K562 (cell line): ENCODE measurements around the gene NKIRAS1. TPM values are rescaled to one million over a fixed set of nuclear protein-coding genes. Genes with fewer than 3 reads are reported as not detected.

Source experiments
- ATAC-seq: fragments of 200-7000 bp; cut with Tn5 transposase; 3 replicates; pipeline ENCODE4 v1.9.1; 2020; ENCODE audit warnings: moderate library complexity
- BruUV-seq: library from RNA; stranded (reverse); fragments of 400-500 nt; replicated peaks from 2 replicates; lab custom pipeline; 2021; lab: Mats Ljungman, UMichigan
- CTCF ChIA-PET: fragments of 300-600 bp; formaldehyde crosslinking; extraction: SDS; loops from one replicate; lab custom pipeline; 2021; ENCODE audit warnings: low intra/inter-chr PET ratio; lab: Yijun Ruan, JAX
- POLR2A ChIA-PET: fragments of 300-600, 350-650 bp; sonication (Branson Sonifier 250); formaldehyde crosslinking; extraction: SDS; loops from one replicate; lab custom pipeline; 2021; ENCODE audit warnings: antibody characterized with exemption, inconsistent platforms; lab: Yijun Ruan, JAX
- DNase-seq, 4 experiments: peaks; one replicate each; pipeline versions ENCODE4 v3.0.0 to v3.0.0-alpha.2; 2011 to 2018; ENCODE audit warnings: low spot score in 3 of 4, mixed read lengths in 3 of 4; ENCODE audit errors: extremely low read depth in 1 of 4
- FAIRE-seq: peaks from 2 replicates; lab custom pipeline; 2011; peaks lifted over from hg19 to GRCh38; lab: Jason Lieb, UNC
- H2AFZ ChIP-seq: 2 replicates; pipeline ENCODE4 v1.6.0; 2011; ENCODE audit warnings: low read depth, low read length, control low read depth, inconsistent platforms
- H3K27ac ChIP-seq: fragments of 200-600 bp; 3 replicates; pipeline ENCODE4 v1.8.0; 2011; ENCODE audit warnings: low read depth, mild to moderate bottlenecking, control low read depth, inconsistent platforms, low read length, moderate library complexity, mixed read lengths; ENCODE audit errors: extremely low read depth
- H3K27me3 ChIP-seq, 2 experiments: fragments of 300-600 bp in 1 of 2; 2 replicates in 1 of 2; 3 replicates in 1 of 2; pipeline versions ENCODE4 v1.6.0 to v1.8.0; 2011; ENCODE audit warnings: inconsistent platforms in 2 of 2, low read length in 2 of 2, mild to moderate bottlenecking in 1 of 2, mixed read lengths in 1 of 2, moderate library complexity in 1 of 2; ENCODE audit not compliant: control insufficient read depth in 2 of 2, insufficient read depth in 2 of 2
- H3K36me3 ChIP-seq: fragments of 300-600 bp; 3 replicates; pipeline ENCODE4 v1.8.0; 2011; ENCODE audit warnings: mild to moderate bottlenecking, low read length, inconsistent platforms; ENCODE audit not compliant: control insufficient read depth, insufficient read depth
- H3K4me1 ChIP-seq, 2 experiments: fragments of 200-600 bp in 1 of 2; replicated peaks in 1 of 2; 2 replicates in 1 of 2; 3 replicates in 1 of 2; pipeline versions ENCODE4 v1.5.1 to v1.8.0; 2011; ENCODE audit warnings: inconsistent platforms in 2 of 2, low read length in 2 of 2, mild to moderate bottlenecking in 1 of 2, mixed read lengths in 1 of 2, moderate library complexity in 1 of 2; ENCODE audit not compliant: control insufficient read depth in 2 of 2, insufficient read depth in 2 of 2
- H3K4me2 ChIP-seq: 2 replicates; pipeline ENCODE4 v1.6.1; 2011; ENCODE audit warnings: low read length, control low read depth, inconsistent platforms, mixed read lengths; ENCODE audit not compliant: insufficient read depth
- H3K4me3 ChIP-seq: fragments of 200-600 bp; sonication (generic), shearing (Covaris generic); 2 replicates; pipeline ENCODE4 v1.5.1; 2016; ENCODE audit warnings: control low read depth, inconsistent platforms
- H3K79me2 ChIP-seq: fragments of 200-600 bp; 3 replicates; pipeline ENCODE4 v1.8.0; 2011; ENCODE audit warnings: low read length, inconsistent platforms; ENCODE audit not compliant: control insufficient read depth, insufficient read depth
- H3K9ac ChIP-seq, 2 experiments: 2 replicates each; pipeline versions ENCODE4 v1.6.0 to v1.6.1; 2011; ENCODE audit warnings: low read depth in 2 of 2, low read length in 2 of 2, control low read depth in 1 of 2, inconsistent platforms in 1 of 2, mild to moderate bottlenecking in 1 of 2, mixed read lengths in 1 of 2; ENCODE audit not compliant: insufficient read depth in 1 of 2
- H3K9me1 ChIP-seq: one replicate; pipeline ENCODE4 v1.6.0; 2011; ENCODE audit warnings: inconsistent platforms, mild to moderate bottlenecking, low read length, moderate library complexity; ENCODE audit not compliant: control insufficient read depth, insufficient read depth
- H3K9me3 ChIP-seq: replicated peaks from 2 replicates; pipeline ENCODE4 v1.5.1; 2011; ENCODE audit warnings: low read depth, low read length, inconsistent platforms; ENCODE audit not compliant: control insufficient read depth, insufficient read depth
- H4K20me1 ChIP-seq: replicated peaks from 2 replicates; pipeline ENCODE4 v1.6.1; 2011; ENCODE audit warnings: low read length, inconsistent platforms, mixed read lengths; ENCODE audit not compliant: control insufficient read depth, insufficient read depth
- BCL6 ChIP-seq: fragments of 250-450 bp; sonication (Bioruptor Pico); IDR thresholded peaks from 2 replicates; pipeline ENCODE4 v1.4.0; 2020
- HDAC8 ChIP-seq: fragments of 450-650 bp; IDR thresholded peaks from 2 replicates; pipeline ENCODE4 v1.6.1; 2016; ENCODE audit warnings: mild to moderate bottlenecking, missing genetic modification characterization, moderate library complexity, missing compliant biosample characterization
- ILF3 ChIP-seq: fragments of 450-650 bp; IDR thresholded peaks from 2 replicates; pipeline ENCODE4 v1.6.1; 2018; ENCODE audit warnings: antibody characterized with exemption, mild to moderate bottlenecking, moderate library complexity, borderline replicate concordance
- L3MBTL2 ChIP-seq: fragments of 450-650 bp; IDR thresholded peaks from 2 replicates; pipeline ENCODE4 v1.6.1; 2016; ENCODE audit warnings: mild to moderate bottlenecking, moderate library complexity
- PHF20 ChIP-seq: fragments of 450-650 bp; IDR thresholded peaks from 2 replicates; pipeline ENCODE4 v1.6.1; 2018; ENCODE audit not compliant: partially characterized antibody
- PHF8 ChIP-seq: fragments of 200-600 bp; sonication (generic); IDR thresholded peaks from 2 replicates; pipeline ENCODE4 v1.6.1; 2012; ENCODE audit warnings: mixed run types, mild to moderate bottlenecking, inconsistent platforms, low read length, moderate library complexity, borderline replicate concordance
- SOX6 ChIP-seq: fragments of 450-650 bp; IDR thresholded peaks from 2 replicates; pipeline ENCODE4 v1.6.1; 2014; ENCODE audit warnings: mild to moderate bottlenecking
- TGIF2 ChIP-seq: sonication (generic); formaldehyde crosslinking; IDR thresholded peaks from 2 replicates; pipeline ENCODE4 v1.8.1; 2022; ENCODE audit warnings: mild to moderate bottlenecking, missing genetic modification reagents, moderate library complexity
- XRCC4 ChIP-seq: IDR thresholded peaks from one replicate; pipeline ENCODE4 v1.6.1; 2011; ENCODE audit not compliant: insufficient read depth, insufficient read length; ENCODE audit errors: extremely low read depth
- ZNF174 ChIP-seq: fragments of 250-450 bp; sonication (Bioruptor Pico); IDR thresholded peaks from 2 replicates; pipeline ENCODE4 v1.4.0; 2020; ENCODE audit warnings: mild to moderate bottlenecking
- ZNF57 ChIP-seq: fragments of 450-650 bp; formaldehyde crosslinking; IDR thresholded peaks from 2 replicates; pipeline ENCODE4 v1.4.0; 2020; ENCODE audit warnings: mild to moderate bottlenecking, moderate library complexity
- ZNF830 ChIP-seq: fragments of 250-450 bp; sonication (Bioruptor Pico); IDR thresholded peaks from 2 replicates; pipeline ENCODE4 v1.5.0; 2021; ENCODE audit warnings: mild to moderate bottlenecking
- WGBS: fragments of 100-300 bp; shearing (Covaris generic); methylation state at CpG from one replicate; pipeline ENCODE4 v1.1.6; 2016; ENCODE audit warnings: low coverage, mixed read lengths; ENCODE audit not compliant: insufficient coverage; ENCODE audit errors: missing lambda C conversion rate; 5-methylcytosine and 5-hydroxymethylcytosine counted together
- in situ Hi-C: fragments of 300-500 bp; cut with MboI; formaldehyde crosslinking; loops from 4 replicates; pipeline ENCODE4 v1.15.0; 2018; ENCODE audit warnings: inconsistent platforms, mixed read lengths
- intact Hi-C: fragments of 100-400 bp; cut with micrococcal nuclease; formaldehyde crosslinking; loops from 2 replicates; pipeline ENCODE4 v1.14.2; 2022
- polyA plus RNA-seq, 8 experiments: library from polyadenylated mRNA; depleted of rRNA in 4 of 8; stranded (reverse) in 5 of 8; unstranded in 3 of 8; fragments of >200 nt; fragmentation: Nextera tagmentation in 2 of 8; fragmentation: Illumina TruSeq in 1 of 8; extraction: Ambion mirVana in 2 of 8; extraction: Trizol in 1 of 8; gene quantifications; 2 replicates each; pipeline versions ENCODE4 v1.2.1 to v1.2.3, GENCODE V29; 2011 to 2014; ENCODE audit warnings: inconsistent platforms in 1 of 8, missing spikeins in 1 of 8
- total RNA-seq, 7 experiments: library from RNA; depleted of rRNA in 6 of 7; stranded (reverse); fragments of >200 nt in 6 of 7; fragmentation: Illumina TruSeq in 2 of 7; extraction: Trizol in 2 of 7; gene quantifications; 2 replicates each; pipeline versions ENCODE4 v1.2.1 to v1.2.3, GENCODE V29; 2011 to 2021; ENCODE audit warnings: low replicate concordance in 1 of 7
- TF ChIP-seq, protein P1 (sequence below): fragments of 450-650 bp; formaldehyde crosslinking; IDR thresholded peaks from 2 replicates; pipeline ENCODE4 v1.4.0; 2020; ENCODE audit warnings: mild to moderate bottlenecking, moderate library complexity
- TF ChIP-seq, protein P2 (sequence below), 2 experiments: fragments of 450-650 bp in 1 of 2; IDR thresholded peaks; 2 replicates each; pipeline ENCODE4 v1.6.1; 2011 to 2017; ENCODE audit warnings: low read depth in 2 of 2, antibody characterized with exemption in 1 of 2, borderline replicate concordance in 1 of 2, low read length in 1 of 2, mild to moderate bottlenecking in 1 of 2, mixed read lengths in 1 of 2; ENCODE audit not compliant: control insufficient read depth in 1 of 2
- TF ChIP-seq, protein P3 (sequence below): fragments of 250-450 bp; sonication (Bioruptor Pico); IDR thresholded peaks from 2 replicates; pipeline ENCODE4 v1.4.0; 2020; ENCODE audit warnings: mild to moderate bottlenecking
- TF ChIP-seq, protein P4 (sequence below): fragments of 200-800 bp; sonication (Bioruptor generic); IDR thresholded peaks from 2 replicates; pipeline ENCODE4 v1.6.1; 2017; ENCODE audit warnings: missing genetic modification characterization, missing compliant biosample characterization

NKIRAS1 gene
- total and polyA plus RNA-seq, 9 of the 15 experiments (the other 6 are each of a cell fraction or from before 2014, with no cell fraction given), result 5.1 to 10.3 (median 6.3) TPM

DNA sequence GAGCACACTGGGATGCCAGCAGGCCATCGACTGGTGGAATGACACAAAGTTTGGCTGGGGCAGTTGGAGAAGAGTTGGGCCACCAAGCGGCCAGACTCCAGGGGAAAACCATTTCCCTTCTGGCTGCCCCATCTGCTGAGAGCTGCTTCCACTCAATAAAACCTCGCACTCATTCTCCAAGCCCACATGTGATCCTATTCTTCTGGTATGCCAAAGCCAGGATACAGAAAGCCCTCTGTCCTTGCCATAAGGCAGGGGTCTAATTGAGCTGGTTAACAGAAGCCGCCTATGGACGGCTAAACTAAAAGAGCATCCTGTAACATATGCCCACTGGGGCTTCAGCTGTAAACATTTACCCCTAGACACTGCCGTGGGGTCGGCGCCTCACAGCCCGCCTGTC lies 55.1 kb downstream of the NKIRAS1 start:
- no peak for ATAC-seq
- Histone ChIP-seq H3K9me3 (no peaks in the 10 kb centered on the region), H3K27ac (no peak overlapping the region), H3K79me2 (peaks cover 56% of the 10 kb centered on the region), H3K9me1 (no peaks in the 10 kb centered on the region), H3K9ac (no peak overlapping the region), H3K4me3 (no peak overlapping the region), H3K27me3 (no peaks in the 10 kb centered on the region), H2AFZ (no peak overlapping the region), H4K20me1 (peaks cover 18% of the 10 kb centered on the region), H3K36me3 (peaks cover 18% of the 10 kb centered on the region; the same call in 1 of the 3 replicates), H3K4me2 (no peak overlapping the region), H3K4me1 (no peaks in the 10 kb centered on the region; a peak in 1 of 5 replicates)
- CTCF ChIA-PET, result no interaction called here
- no TSS peak for BruUV-seq
- POLR2A ChIA-PET, result interaction anchor here (0.7 to 1.0 kb wide), 2 partner anchors 20 to 23 kb away, joined by 3 read pairs; no protein-coding TSS in a partner anchor
- FAIRE-seq, result no peak
- intact Hi-C loops, result no loop called here
- DNase-seq, result no peak
- in situ Hi-C loops, result no loop called here
- WGBS, result 95% methylated on average over 9 of the region's 9 CpGs
- TF ChIP-seq ZNF830 (CRISPR knock-in tag), result no peak
- no peak for TF ChIP-seq ZNF57 (CRISPR knock-in tag)
- no peak for TF ChIP-seq HDAC8
- no peak for TF ChIP-seq L3MBTL2
- no peak for TF ChIP-seq BCL6
- no peak for TF ChIP-seq PHF8
- no peak for TF ChIP-seq SOX6
- TF ChIP-seq, protein P1, sequence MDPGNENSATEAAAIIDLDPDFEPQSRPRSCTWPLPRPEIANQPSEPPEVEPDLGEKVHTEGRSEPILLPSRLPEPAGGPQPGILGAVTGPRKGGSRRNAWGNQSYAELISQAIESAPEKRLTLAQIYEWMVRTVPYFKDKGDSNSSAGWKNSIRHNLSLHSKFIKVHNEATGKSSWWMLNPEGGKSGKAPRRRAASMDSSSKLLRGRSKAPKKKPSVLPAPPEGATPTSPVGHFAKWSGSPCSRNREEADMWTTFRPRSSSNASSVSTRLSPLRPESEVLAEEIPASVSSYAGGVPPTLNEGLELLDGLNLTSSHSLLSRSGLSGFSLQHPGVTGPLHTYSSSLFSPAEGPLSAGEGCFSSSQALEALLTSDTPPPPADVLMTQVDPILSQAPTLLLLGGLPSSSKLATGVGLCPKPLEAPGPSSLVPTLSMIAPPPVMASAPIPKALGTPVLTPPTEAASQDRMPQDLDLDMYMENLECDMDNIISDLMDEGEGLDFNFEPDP (CRISPR knock-in tag), result no peak
- TF ChIP-seq, protein P2, sequence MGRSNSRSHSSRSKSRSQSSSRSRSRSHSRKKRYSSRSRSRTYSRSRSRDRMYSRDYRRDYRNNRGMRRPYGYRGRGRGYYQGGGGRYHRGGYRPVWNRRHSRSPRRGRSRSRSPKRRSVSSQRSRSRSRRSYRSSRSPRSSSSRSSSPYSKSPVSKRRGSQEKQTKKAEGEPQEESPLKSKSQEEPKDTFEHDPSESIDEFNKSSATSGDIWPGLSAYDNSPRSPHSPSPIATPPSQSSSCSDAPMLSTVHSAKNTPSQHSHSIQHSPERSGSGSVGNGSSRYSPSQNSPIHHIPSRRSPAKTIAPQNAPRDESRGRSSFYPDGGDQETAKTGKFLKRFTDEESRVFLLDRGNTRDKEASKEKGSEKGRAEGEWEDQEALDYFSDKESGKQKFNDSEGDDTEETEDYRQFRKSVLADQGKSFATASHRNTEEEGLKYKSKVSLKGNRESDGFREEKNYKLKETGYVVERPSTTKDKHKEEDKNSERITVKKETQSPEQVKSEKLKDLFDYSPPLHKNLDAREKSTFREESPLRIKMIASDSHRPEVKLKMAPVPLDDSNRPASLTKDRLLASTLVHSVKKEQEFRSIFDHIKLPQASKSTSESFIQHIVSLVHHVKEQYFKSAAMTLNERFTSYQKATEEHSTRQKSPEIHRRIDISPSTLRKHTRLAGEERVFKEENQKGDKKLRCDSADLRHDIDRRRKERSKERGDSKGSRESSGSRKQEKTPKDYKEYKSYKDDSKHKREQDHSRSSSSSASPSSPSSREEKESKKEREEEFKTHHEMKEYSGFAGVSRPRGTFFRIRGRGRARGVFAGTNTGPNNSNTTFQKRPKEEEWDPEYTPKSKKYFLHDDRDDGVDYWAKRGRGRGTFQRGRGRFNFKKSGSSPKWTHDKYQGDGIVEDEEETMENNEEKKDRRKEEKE (IDR thresholded peaks at IDR 0.05; ENCODE audit: borderline replicate concordance in 1 of 2, control insufficient read depth in 1 of 2, low read depth in 2 of 2, low read length in 1 of 2), result no peak
- no peak for TF ChIP-seq ILF3
- TF ChIP-seq TGIF2 (CRISPR knock-in tag), result no peak
- TF ChIP-seq, protein P3, sequence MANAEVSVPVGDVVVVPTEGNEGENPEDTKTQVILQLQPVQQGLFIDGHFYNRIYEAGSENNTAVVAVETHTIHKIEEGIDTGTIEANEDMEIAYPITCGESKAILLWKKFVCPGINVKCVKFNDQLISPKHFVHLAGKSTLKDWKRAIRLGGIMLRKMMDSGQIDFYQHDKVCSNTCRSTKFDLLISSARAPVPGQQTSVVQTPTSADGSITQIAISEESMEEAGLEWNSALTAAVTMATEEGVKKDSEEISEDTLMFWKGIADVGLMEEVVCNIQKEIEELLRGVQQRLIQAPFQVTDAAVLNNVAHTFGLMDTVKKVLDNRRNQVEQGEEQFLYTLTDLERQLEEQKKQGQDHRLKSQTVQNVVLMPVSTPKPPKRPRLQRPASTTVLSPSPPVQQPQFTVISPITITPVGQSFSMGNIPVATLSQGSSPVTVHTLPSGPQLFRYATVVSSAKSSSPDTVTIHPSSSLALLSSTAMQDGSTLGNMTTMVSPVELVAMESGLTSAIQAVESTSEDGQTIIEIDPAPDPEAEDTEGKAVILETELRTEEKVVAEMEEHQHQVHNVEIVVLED (CRISPR knock-in tag), result no peak
- no peak for TF ChIP-seq ZNF174 (CRISPR knock-in tag)
- TF ChIP-seq, protein P4, sequence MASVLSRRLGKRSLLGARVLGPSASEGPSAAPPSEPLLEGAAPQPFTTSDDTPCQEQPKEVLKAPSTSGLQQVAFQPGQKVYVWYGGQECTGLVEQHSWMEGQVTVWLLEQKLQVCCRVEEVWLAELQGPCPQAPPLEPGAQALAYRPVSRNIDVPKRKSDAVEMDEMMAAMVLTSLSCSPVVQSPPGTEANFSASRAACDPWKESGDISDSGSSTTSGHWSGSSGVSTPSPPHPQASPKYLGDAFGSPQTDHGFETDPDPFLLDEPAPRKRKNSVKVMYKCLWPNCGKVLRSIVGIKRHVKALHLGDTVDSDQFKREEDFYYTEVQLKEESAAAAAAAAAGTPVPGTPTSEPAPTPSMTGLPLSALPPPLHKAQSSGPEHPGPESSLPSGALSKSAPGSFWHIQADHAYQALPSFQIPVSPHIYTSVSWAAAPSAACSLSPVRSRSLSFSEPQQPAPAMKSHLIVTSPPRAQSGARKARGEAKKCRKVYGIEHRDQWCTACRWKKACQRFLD (CRISPR knock-in tag), result no peak
- TF ChIP-seq XRCC4, result no peak
- TF ChIP-seq PHF20, result no peak
